Measurements from ENCODE around the gene DHRSX. TPM values are rescaled to one million over a fixed set of nuclear protein-coding genes. Genes with fewer than 3 reads are reported as not detected.

Gene DHRSX
- polyA plus RNA-seq, 3 donors = 12.9 to 33.2 (median 28.3) TPM

DNA sequence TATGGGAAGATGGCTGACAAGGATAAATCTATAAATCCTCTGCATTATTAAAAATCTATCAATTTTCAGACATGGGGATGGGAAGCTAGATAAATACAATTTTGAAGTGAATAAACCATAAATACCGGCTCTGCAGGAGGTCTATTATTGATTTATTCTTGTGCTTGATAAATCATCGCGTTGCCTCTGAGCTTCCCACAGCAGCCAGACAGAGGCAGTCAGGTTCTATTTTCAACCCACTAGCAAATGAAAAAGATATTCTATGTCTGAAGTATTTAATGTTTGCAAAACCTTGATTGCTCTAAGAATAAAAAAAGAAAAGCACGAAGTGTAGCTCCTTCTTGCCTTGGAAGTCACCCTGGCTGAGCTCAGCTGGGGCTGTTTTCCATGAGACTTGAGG is 216.2 kb downstream of the DHRSX start:
- WGBS (ENCODE audit: insufficient coverage) = 100% methylated on average over 1 of the region's 4 CpGs
- H3K79me2 ChIP-seq (ENCODE audit: insufficient read depth, low read length) = no peaks in the 10 kb centered on the region
- no peak overlapping the region for H3K9ac ChIP-seq (ENCODE audit: insufficient read depth, low read length, poor library complexity, severe bottlenecking)
- H3K4me1 ChIP-seq (ENCODE audit: control insufficient read depth in 1 of 2, insufficient read depth in 2 of 2, low read length in 2 of 2) = no peaks in the 10 kb centered on the region
- Mint-ChIP-seq H3K27me3 (ENCODE audit: low read depth in 3 of 3) (peaks cover 0 to 3% (median 0%) of the 10 kb centered on the region in 3 donors), H3K36me3 (peaks cover 24 to 27% of the 10 kb centered on the region in 2 donors), H3K4me1 (no peaks in the 10 kb centered on the region), H3K4me3 (no peak overlapping the region), H3K27ac (peak overlapping the region in 1 of 7 donors; percentile 21), H3K9me3 (peaks cover 0 to 8% (median 3%) of the 10 kb centered on the region in 7 donors)
- H3K9me3 ChIP-seq (replicated peaks in 1 of 2; ENCODE audit: control insufficient read depth in 1 of 2, insufficient read depth in 1 of 2, low read length in 2 of 2) = no peaks in the 10 kb centered on the region
- H3K4me3 ChIP-seq (replicated peaks in 1 of 3; ENCODE audit: low read depth in 2 of 3, low read length in 3 of 3) = no peak overlapping the region
- no peak overlapping the region for H3K27ac ChIP-seq (ENCODE audit: low read depth in 1 of 2, low read length in 2 of 2)
- H3K27me3 ChIP-seq (ENCODE audit: control insufficient read depth in 2 of 2, insufficient read depth in 2 of 2, low read length in 2 of 2) = no peaks in the 10 kb centered on the region
- no peak for DNase-seq
- H2AFZ ChIP-seq (ENCODE audit: insufficient read depth, low read depth, low read length, poor library complexity, severe bottlenecking) = no peak overlapping the region
- H4K20me1 ChIP-seq (ENCODE audit: insufficient read depth, low read length) = no peaks in the 10 kb centered on the region
- H3K36me3 ChIP-seq (replicated peaks in 1 of 2; ENCODE audit: control insufficient read depth in 1 of 2, insufficient read depth in 2 of 2, low read length in 2 of 2) = peaks cover 0 to 37% of the 10 kb centered on the region in 2 donors
- H3K4me2 ChIP-seq (replicated peaks; ENCODE audit: extremely low read depth, low read length, poor library complexity, severe bottlenecking) = no peak overlapping the region
- TF ChIP-seq, protein P1, sequence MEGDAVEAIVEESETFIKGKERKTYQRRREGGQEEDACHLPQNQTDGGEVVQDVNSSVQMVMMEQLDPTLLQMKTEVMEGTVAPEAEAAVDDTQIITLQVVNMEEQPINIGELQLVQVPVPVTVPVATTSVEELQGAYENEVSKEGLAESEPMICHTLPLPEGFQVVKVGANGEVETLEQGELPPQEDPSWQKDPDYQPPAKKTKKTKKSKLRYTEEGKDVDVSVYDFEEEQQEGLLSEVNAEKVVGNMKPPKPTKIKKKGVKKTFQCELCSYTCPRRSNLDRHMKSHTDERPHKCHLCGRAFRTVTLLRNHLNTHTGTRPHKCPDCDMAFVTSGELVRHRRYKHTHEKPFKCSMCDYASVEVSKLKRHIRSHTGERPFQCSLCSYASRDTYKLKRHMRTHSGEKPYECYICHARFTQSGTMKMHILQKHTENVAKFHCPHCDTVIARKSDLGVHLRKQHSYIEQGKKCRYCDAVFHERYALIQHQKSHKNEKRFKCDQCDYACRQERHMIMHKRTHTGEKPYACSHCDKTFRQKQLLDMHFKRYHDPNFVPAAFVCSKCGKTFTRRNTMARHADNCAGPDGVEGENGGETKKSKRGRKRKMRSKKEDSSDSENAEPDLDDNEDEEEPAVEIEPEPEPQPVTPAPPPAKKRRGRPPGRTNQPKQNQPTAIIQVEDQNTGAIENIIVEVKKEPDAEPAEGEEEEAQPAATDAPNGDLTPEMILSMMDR (IDR thresholded peaks at IDR 0.05) = no peak
- intact Hi-C loops (cut with micrococcal nuclease) = no loop called here

DNA sequence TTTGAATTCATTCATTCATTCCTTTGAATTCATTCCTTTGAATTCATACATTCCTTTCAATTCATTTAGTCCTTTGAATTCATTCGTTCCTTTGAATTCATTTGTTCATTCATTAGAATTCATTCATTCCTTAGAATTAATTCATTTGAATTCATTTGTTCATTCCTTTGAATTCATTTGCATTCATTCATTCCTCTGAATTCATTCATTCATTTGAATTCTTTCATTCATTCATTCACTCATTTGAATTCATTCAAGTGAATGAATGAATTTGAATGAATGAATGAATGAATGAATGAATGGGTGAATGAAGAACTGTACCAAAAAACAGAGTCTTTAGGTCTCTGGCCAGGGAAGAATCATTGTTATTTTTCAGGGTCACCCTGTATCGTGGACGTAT is 216.6 kb downstream of the DHRSX start:
- no peak overlapping the region for H3K27ac Mint-ChIP-seq
- peaks cover 0 to 8% (median 3%) of the 10 kb centered on the region in 7 donors for H3K9me3 Mint-ChIP-seq
- peaks cover 0 to 3% (median 0%) of the 10 kb centered on the region in 3 donors for H3K27me3 Mint-ChIP-seq (ENCODE audit: low read depth in 3 of 3)
- WGBS (ENCODE audit: insufficient coverage) = no CpG with 5 or more reads among the region's 3 CpGs
- no peaks in the 10 kb centered on the region for H3K9me3 ChIP-seq (replicated peaks in 1 of 2; ENCODE audit: control insufficient read depth in 1 of 2, insufficient read depth in 1 of 2, low read length in 2 of 2)
- H3K36me3 ChIP-seq (replicated peaks in 1 of 2; ENCODE audit: control insufficient read depth in 1 of 2, insufficient read depth in 2 of 2, low read length in 2 of 2) = peaks cover 0 to 32% of the 10 kb centered on the region in 2 donors
- no peak overlapping the region for H3K9ac ChIP-seq (ENCODE audit: insufficient read depth, low read length, poor library complexity, severe bottlenecking)
- H3K4me3 Mint-ChIP-seq = no peak overlapping the region
- H3K4me2 ChIP-seq (replicated peaks; ENCODE audit: extremely low read depth, low read length, poor library complexity, severe bottlenecking) = no peak overlapping the region
- H3K36me3 Mint-ChIP-seq = peaks cover 20 to 25% of the 10 kb centered on the region in 2 donors
- no peaks in the 10 kb centered on the region for H3K4me1 Mint-ChIP-seq
- no peak overlapping the region for H3K4me3 ChIP-seq (replicated peaks in 1 of 3; ENCODE audit: low read depth in 2 of 3, low read length in 3 of 3)
- H4K20me1 ChIP-seq (ENCODE audit: insufficient read depth, low read length) = no peaks in the 10 kb centered on the region
- intact Hi-C loops (cut with micrococcal nuclease) = no loop called here
- H3K79me2 ChIP-seq (ENCODE audit: insufficient read depth, low read length) = no peaks in the 10 kb centered on the region
- H3K27ac ChIP-seq (ENCODE audit: low read depth in 1 of 2, low read length in 2 of 2) = no peak overlapping the region
- TF ChIP-seq, protein P1 (IDR thresholded peaks at IDR 0.05) = no peak
- H3K4me1 ChIP-seq (ENCODE audit: control insufficient read depth in 1 of 2, insufficient read depth in 2 of 2, low read length in 2 of 2) = no peaks in the 10 kb centered on the region
- no peaks in the 10 kb centered on the region for H3K27me3 ChIP-seq (ENCODE audit: control insufficient read depth in 2 of 2, insufficient read depth in 2 of 2, low read length in 2 of 2)
- no peak overlapping the region for H2AFZ ChIP-seq (ENCODE audit: insufficient read depth, low read depth, low read length, poor library complexity, severe bottlenecking)
- no peak for DNase-seq

All from CD14-positive monocyte (primary cell).